HepG2 (cell line): ENCODE data around the gene TFB1M. TPM values are rescaled to one million over a fixed set of nuclear protein-coding genes. Genes with fewer than 3 reads are reported as not detected.
"Not testable (repeated sequence)": the region's sequence is repeated elsewhere in the genome, so short reads cannot be mapped to it uniquely, and the experiment has no call there.

ENCODE experiments used
- ATAC-seq: fragments of 200-7000 bp; cut with Tn5 transposase; 3 replicates; pipeline ENCODE4 v1.9.1; 2020; ENCODE audit warnings: mild to moderate bottlenecking, moderate library complexity
- BruUV-seq: library from RNA; stranded (reverse); fragments of 400-500 nt; replicated peaks from 2 replicates; lab custom pipeline; 2021; lab: Mats Ljungman, UMichigan
- CTCF ChIA-PET: fragments of 300-600 bp; formaldehyde crosslinking; extraction: SDS; loops from one replicate; lab custom pipeline; 2021; ENCODE audit warnings: low total read pairs, inconsistent platforms, low intra/inter-chr PET ratio; lab: Yijun Ruan, JAX
- POLR2A ChIA-PET: fragments of 350-600 bp; sonication (Branson Sonifier 250); formaldehyde crosslinking; loops from one replicate; lab custom pipeline; 2020; ENCODE audit warnings: antibody characterized with exemption, inconsistent platforms; lab: Yijun Ruan, JAX
- DNase-seq: peaks from one replicate; pipeline ENCODE4 v3.0.0-alpha.2; 2015; ENCODE audit warnings: low spot score
- FAIRE-seq: peaks from 3 replicates; lab custom pipeline; 2011; peaks lifted over from hg19 to GRCh38; lab: Jason Lieb, UNC
- H2AFZ ChIP-seq: one replicate; pipeline ENCODE4 v1.6.1; 2011; ENCODE audit warnings: low read length, inconsistent platforms
- H3K27ac ChIP-seq: fragments of 300-600 bp; 3 replicates; pipeline ENCODE4 v1.8.0; 2011; ENCODE audit warnings: mixed run types, mild to moderate bottlenecking, mixed read lengths, low read length, inconsistent platforms; ENCODE audit not compliant: insufficient read depth; ENCODE audit errors: extremely low read length
- H3K27me3 ChIP-seq, 2 experiments: fragments of 200-600 bp in 1 of 2; 2 replicates in 1 of 2; 3 replicates in 1 of 2; pipeline versions ENCODE4 v1.6.0 to v1.8.0; 2011; ENCODE audit warnings: low read length in 2 of 2, mild to moderate bottlenecking in 2 of 2, moderate library complexity in 2 of 2, inconsistent platforms in 1 of 2; ENCODE audit not compliant: insufficient read depth in 2 of 2, control insufficient read depth in 1 of 2
- H3K36me3 ChIP-seq, 2 experiments: fragments of 200-600 bp in 1 of 2; replicated peaks in 1 of 2; 2 replicates in 1 of 2; 3 replicates in 1 of 2; pipeline versions ENCODE4 v1.5.1 to v1.8.0; 2011; ENCODE audit warnings: low read length in 2 of 2, inconsistent platforms in 1 of 2; ENCODE audit not compliant: insufficient read depth in 2 of 2, control insufficient read depth in 1 of 2
- H3K4me1 ChIP-seq: 2 replicates; pipeline ENCODE4 v1.5.1; 2012; ENCODE audit warnings: low read length, inconsistent platforms; ENCODE audit not compliant: insufficient read depth
- H3K4me2 ChIP-seq: 2 replicates; pipeline ENCODE4 v1.6.0; 2011; ENCODE audit warnings: low read depth, low read length, inconsistent platforms
- H3K4me3 ChIP-seq, 3 experiments: fragments of 200-600 bp in 1 of 3; sonication (generic), shearing (Covaris generic) in 1 of 3; replicated peaks in 1 of 3; 2 replicates each; pipeline ENCODE4 v1.5.1; 2011 to 2016; ENCODE audit warnings: low read length in 3 of 3, inconsistent platforms in 2 of 3, low read depth in 2 of 3, mild to moderate bottlenecking in 2 of 3, control low read depth in 1 of 3, mixed read lengths in 1 of 3; ENCODE audit not compliant: insufficient read depth in 1 of 3
- H3K79me2 ChIP-seq: one replicate; pipeline ENCODE4 v1.6.1; 2011; ENCODE audit warnings: low read length, inconsistent platforms; ENCODE audit not compliant: insufficient read depth
- H3K9ac ChIP-seq: 2 replicates; pipeline ENCODE4 v1.6.0; 2011; ENCODE audit warnings: mild to moderate bottlenecking, low read depth, low read length, inconsistent platforms; ENCODE audit not compliant: insufficient read depth
- H3K9me3 ChIP-seq: 2 replicates; pipeline ENCODE4 v1.5.1; 2012; ENCODE audit warnings: mild to moderate bottlenecking, low read length
- H4K20me1 ChIP-seq: 2 replicates; pipeline ENCODE4 v1.6.0; 2011; ENCODE audit warnings: inconsistent platforms, mild to moderate bottlenecking, low read length, moderate library complexity; ENCODE audit not compliant: insufficient read depth
- ARNT2 ChIP-seq: sonication (generic); formaldehyde crosslinking; IDR thresholded peaks from 2 replicates; pipeline ENCODE4 v1.8.0; 2022; ENCODE audit warnings: mild to moderate bottlenecking, low read depth, missing genetic modification reagents, moderate library complexity
- CEBPB ChIP-seq: IDR thresholded peaks from 2 replicates; pipeline ENCODE4 v1.6.1; 2011; ENCODE audit warnings: low read depth, low read length, improper control_type of control experiment, borderline replicate concordance
- EEA1 ChIP-seq: sonication (generic); formaldehyde crosslinking; IDR thresholded peaks from 2 replicates; pipeline ENCODE4 v1.5.1; 2020; ENCODE audit warnings: mild to moderate bottlenecking, missing genetic modification reagents, borderline replicate concordance
- KDM1A ChIP-seq: IDR thresholded peaks from 2 replicates; pipeline ENCODE4 v1.6.1; 2016; ENCODE audit warnings: missing compliant biosample characterization
- MEIS1 ChIP-seq: sonication (generic); formaldehyde crosslinking; IDR thresholded peaks from 2 replicates; pipeline ENCODE4 v1.9.0; 2021; ENCODE audit warnings: mild to moderate bottlenecking, missing genetic modification reagents, moderate library complexity, borderline replicate concordance
- WGBS: methylation state at CpG from one replicate; pipeline ENCODE4 v1.1.6; 2017; ENCODE audit warnings: low lambda C conversion rate; 5-methylcytosine and 5-hydroxymethylcytosine counted together
- in situ Hi-C: cut with HindIII; loops from 2 replicates; pipeline ENCODE4 v1.10.0; 2017; ENCODE audit warnings: low pct_unique_long_range_greater_than_20kb; ENCODE audit not compliant: extremely low pct_ligation_motif_present
- intact Hi-C: fragments of 100-400 bp; cut with micrococcal nuclease; formaldehyde crosslinking; loops from one replicate; pipeline ENCODE4 v1.10.0; 2022; ENCODE audit not compliant: unreplicated experiment
- polyA plus RNA-seq, 8 experiments: library from polyadenylated mRNA; depleted of rRNA in 3 of 8; stranded (reverse) in 7 of 8; unstranded in 1 of 8; fragments of >200 nt; fragmentation: Illumina TruSeq in 4 of 8; extraction: Trizol in 4 of 8; gene quantifications; 2 replicates each; pipeline versions ENCODE4 v1.2.1 to v1.2.3, GENCODE V29; 2011 to 2016; ENCODE audit warnings: low read depth in 4 of 8, missing spikeins in 1 of 8, mixed read lengths in 1 of 8; ENCODE audit not compliant: insufficient read depth in 1 of 8
- total RNA-seq, 5 experiments: library from RNA; depleted of rRNA; stranded (reverse); fragments of >200 nt; fragmentation: Illumina TruSeq; extraction: Trizol; gene quantifications; 2 replicates each; pipeline ENCODE4 v1.2.3, GENCODE V29; 2016; ENCODE audit warnings: low read depth in 1 of 5
- TF ChIP-seq, protein P1 (sequence below): sonication (generic); formaldehyde crosslinking; IDR thresholded peaks from 2 replicates; pipeline ENCODE4 v1.4.0; 2020; ENCODE audit warnings: missing genetic modification reagents

Gene TFB1M
- total and polyA plus RNA-seq, 2 of the 13 experiments (the other 11 are each of a cell fraction or from before 2014, with no cell fraction given): 91.4 to 122 TPM

DNA sequence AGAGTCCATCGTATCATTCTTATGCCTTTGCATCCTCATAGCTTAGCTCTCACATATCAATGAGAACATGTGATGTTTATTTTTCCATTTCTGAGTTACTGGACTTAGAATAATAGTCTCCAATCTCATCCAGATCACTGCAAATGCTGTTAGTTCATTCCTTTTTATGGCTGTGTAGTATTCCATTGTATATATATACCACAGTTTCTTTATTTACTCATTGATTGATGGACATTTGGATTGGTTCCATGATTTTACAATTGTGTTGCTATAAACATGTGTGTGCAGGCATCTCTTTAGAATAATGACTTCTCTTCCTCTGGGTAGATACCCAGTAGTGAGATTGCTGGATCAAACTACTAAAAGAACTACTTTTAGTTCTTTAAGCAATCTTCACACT, 21.0 kb upstream of the TFB1M start:
- ChIA-PET CTCF (no interaction called here), POLR2A (no interaction called here)
- in situ Hi-C loops: no loop called here
- no peak for DNase-seq
- no peaks in the 10 kb centered on the region for H3K79me2 ChIP-seq
- peaks cover 33% of the 10 kb centered on the region for H3K4me1 ChIP-seq
- H4K20me1 ChIP-seq: no peaks in the 10 kb centered on the region
- FAIRE-seq: no peak
- no peak for TF ChIP-seq KDM1A
- TF ChIP-seq ARNT2: no peak
- TF ChIP-seq MEIS1: no peak
- no peak for TF ChIP-seq CEBPB
- no peak for TF ChIP-seq EEA1 (CRISPR knock-in tag)
- TF ChIP-seq, protein P1, sequence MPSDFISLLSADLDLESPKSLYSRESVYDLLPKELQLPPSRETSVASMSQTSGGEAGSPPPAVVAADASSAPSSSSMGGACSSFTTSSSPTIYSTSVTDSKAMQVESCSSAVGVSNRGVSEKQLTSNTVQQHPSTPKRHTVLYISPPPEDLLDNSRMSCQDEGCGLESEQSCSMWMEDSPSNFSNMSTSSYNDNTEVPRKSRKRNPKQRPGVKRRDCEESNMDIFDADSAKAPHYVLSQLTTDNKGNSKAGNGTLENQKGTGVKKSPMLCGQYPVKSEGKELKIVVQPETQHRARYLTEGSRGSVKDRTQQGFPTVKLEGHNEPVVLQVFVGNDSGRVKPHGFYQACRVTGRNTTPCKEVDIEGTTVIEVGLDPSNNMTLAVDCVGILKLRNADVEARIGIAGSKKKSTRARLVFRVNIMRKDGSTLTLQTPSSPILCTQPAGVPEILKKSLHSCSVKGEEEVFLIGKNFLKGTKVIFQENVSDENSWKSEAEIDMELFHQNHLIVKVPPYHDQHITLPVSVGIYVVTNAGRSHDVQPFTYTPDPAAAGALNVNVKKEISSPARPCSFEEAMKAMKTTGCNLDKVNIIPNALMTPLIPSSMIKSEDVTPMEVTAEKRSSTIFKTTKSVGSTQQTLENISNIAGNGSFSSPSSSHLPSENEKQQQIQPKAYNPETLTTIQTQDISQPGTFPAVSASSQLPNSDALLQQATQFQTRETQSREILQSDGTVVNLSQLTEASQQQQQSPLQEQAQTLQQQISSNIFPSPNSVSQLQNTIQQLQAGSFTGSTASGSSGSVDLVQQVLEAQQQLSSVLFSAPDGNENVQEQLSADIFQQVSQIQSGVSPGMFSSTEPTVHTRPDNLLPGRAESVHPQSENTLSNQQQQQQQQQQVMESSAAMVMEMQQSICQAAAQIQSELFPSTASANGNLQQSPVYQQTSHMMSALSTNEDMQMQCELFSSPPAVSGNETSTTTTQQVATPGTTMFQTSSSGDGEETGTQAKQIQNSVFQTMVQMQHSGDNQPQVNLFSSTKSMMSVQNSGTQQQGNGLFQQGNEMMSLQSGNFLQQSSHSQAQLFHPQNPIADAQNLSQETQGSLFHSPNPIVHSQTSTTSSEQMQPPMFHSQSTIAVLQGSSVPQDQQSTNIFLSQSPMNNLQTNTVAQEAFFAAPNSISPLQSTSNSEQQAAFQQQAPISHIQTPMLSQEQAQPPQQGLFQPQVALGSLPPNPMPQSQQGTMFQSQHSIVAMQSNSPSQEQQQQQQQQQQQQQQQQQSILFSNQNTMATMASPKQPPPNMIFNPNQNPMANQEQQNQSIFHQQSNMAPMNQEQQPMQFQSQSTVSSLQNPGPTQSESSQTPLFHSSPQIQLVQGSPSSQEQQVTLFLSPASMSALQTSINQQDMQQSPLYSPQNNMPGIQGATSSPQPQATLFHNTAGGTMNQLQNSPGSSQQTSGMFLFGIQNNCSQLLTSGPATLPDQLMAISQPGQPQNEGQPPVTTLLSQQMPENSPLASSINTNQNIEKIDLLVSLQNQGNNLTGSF (CRISPR knock-in tag): no peak
- TF ChIP-seq, all 625 proteins: peak for 0
- WGBS: 97% methylated on average over 1 of the region's 1 CpG
- no peak overlapping the region for H3K4me3 ChIP-seq
- no peak overlapping the region for H3K27ac ChIP-seq
- no peak for ATAC-seq
- no peaks in the 10 kb centered on the region for H3K27me3 ChIP-seq
- H3K9ac ChIP-seq: no peak overlapping the region
- no peaks in the 10 kb centered on the region for H3K36me3 ChIP-seq
- H3K4me2 ChIP-seq: no peak overlapping the region
- intact Hi-C loops: no loop called here
- H2AFZ ChIP-seq: no peak overlapping the region
- no TSS peak for BruUV-seq
- peaks cover 36% of the 10 kb centered on the region for H3K9me3 ChIP-seq

DNA sequence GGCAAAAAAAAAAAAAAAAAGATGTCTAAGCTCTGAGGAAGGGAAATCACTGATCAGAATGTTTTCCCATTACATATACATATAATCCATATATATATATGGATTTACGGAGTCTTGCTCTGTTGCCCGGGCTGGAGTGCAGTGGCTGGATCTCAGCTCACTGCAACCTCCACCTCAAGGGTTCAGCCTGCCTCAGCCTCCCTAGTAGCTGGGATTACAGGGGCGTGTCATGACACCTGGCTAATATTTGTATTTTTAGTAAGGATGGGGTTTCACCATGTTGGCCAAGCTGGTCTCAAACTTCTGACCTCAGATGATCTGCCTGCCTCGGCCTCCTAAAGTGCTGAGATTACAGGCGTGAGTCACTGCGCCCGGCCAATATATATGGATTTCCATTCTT, 19.8 kb upstream of the TFB1M start:
- FAIRE-seq, H3K27ac ChIP-seq, H4K20me1 ChIP-seq, H3K4me2 ChIP-seq, intact Hi-C loops, H3K4me3 ChIP-seq, DNase-seq, H3K79me2 ChIP-seq, H2AFZ ChIP-seq, ATAC-seq, H3K27me3 ChIP-seq, POLR2A ChIA-PET, H3K9ac ChIP-seq, in situ Hi-C loops, BruUV-seq, CTCF ChIA-PET, H3K36me3 ChIP-seq: not testable (repeated sequence)
- Histone ChIP-seq H3K9me3 (peaks cover 24% of the 10 kb centered on the region), H3K4me1 (peaks cover 43% of the 10 kb centered on the region)
- 98% methylated on average over 7 of the region's 7 CpGs for WGBS
